ENCODE data around the gene ELOVL1.

ELOVL1 gene

GRCh38 chr1:43357251-43357650 lies 10.6 kb downstream of the ELOVL1 start:
- no peak for DNase-seq
- Histone ChIP-seq H3K27ac (no peak overlapping the region), H3K36me3 (peaks cover 34% of the 10 kb centered on the region), H3K4me3 (ENCODE audit: low read depth, low read length) (no peak overlapping the region), H3K9me3 (ENCODE audit: severe bottlenecking) (no peaks in the 10 kb centered on the region), H3K27me3 (ENCODE audit: insufficient read depth, low read depth, severe bottlenecking) (no peaks in the 10 kb centered on the region)
- TF ChIP-seq CTCF (IDR thresholded peaks at IDR 0.05; ENCODE audit: low read depth, low read length) = no peak

GRCh38 chr1:43354936-43355335 lies 12.9 kb downstream of the ELOVL1 start:
- Histone ChIP-seq H3K9me3 (ENCODE audit: severe bottlenecking) (no peaks in the 10 kb centered on the region), H3K27me3 (ENCODE audit: insufficient read depth, low read depth, severe bottlenecking) (no peaks in the 10 kb centered on the region), H3K27ac (no peak overlapping the region; the same call in 1 of the 2 replicates), H3K36me3 (peaks cover 11% of the 10 kb centered on the region), H3K4me3 (ENCODE audit: low read depth, low read length) (no peak overlapping the region)
- DNase-seq = no peak
- no peak for TF ChIP-seq CTCF (IDR thresholded peaks at IDR 0.05; ENCODE audit: low read depth, low read length)

GRCh38 chr1:43354471-43354870 lies 13.3 kb downstream of the ELOVL1 start:
- Histone ChIP-seq H3K27me3 (ENCODE audit: insufficient read depth, low read depth, severe bottlenecking) (no peaks in the 10 kb centered on the region), H3K27ac (peak overlapping the region; percentile 26), H3K36me3 (peaks cover 7% of the 10 kb centered on the region; the same call in 1 of the 2 replicates), H3K4me3 (ENCODE audit: low read depth, low read length) (no peak overlapping the region), H3K9me3 (ENCODE audit: severe bottlenecking) (no peaks in the 10 kb centered on the region)
- DNase-seq = no peak
- TF ChIP-seq CTCF (IDR thresholded peaks at IDR 0.05; ENCODE audit: low read depth, low read length) = no peak

- H3K36me3 ChIP-seq = no peaks in the 10 kb centered on the region
- no peaks in the 10 kb centered on the region for H3K9me3 ChIP-seq (ENCODE audit: severe bottlenecking)
- H3K4me3 ChIP-seq (ENCODE audit: low read depth, low read length) = no peak overlapping the region
- no peak for TF ChIP-seq CTCF (IDR thresholded peaks at IDR 0.05; ENCODE audit: low read depth, low read length)
- H3K27ac ChIP-seq = no peak overlapping the region
- DNase-seq = no peak
- no peaks in the 10 kb centered on the region for H3K27me3 ChIP-seq (ENCODE audit: insufficient read depth, low read depth, severe bottlenecking)
Observed at GRCh38 chr1:43352881-43353280, 14.9 kb downstream of the ELOVL1 start.

GRCh38 chr1:43352351-43352705 lies 15.5 kb downstream of the ELOVL1 start:
- TF ChIP-seq CTCF (IDR thresholded peaks at IDR 0.05; ENCODE audit: low read depth, low read length) = no peak
- DNase-seq = peak; percentile 34
- H3K4me3 ChIP-seq (ENCODE audit: low read depth, low read length) = no peak overlapping the region
- H3K9me3 ChIP-seq (ENCODE audit: severe bottlenecking) = no peaks in the 10 kb centered on the region
- no peak overlapping the region for H3K27ac ChIP-seq
- H3K27me3 ChIP-seq (ENCODE audit: insufficient read depth, low read depth, severe bottlenecking) = no peaks in the 10 kb centered on the region
- H3K36me3 ChIP-seq = no peaks in the 10 kb centered on the region

Data from WERI-Rb-1 (cell line).